HUES64 (cell line): ENCODE data around the gene SLCO2B1. TPM values are rescaled to one million over a fixed set of nuclear protein-coding genes. Genes with fewer than 3 reads are reported as not detected.
"Not testable (repeated sequence)": the region's sequence is repeated elsewhere in the genome, so short reads cannot be mapped to it uniquely, and the experiment has no call there.

Experiments used
- H3K27ac ChIP-seq: 2 replicates; pipeline ENCODE4 v1.7.0; 2013; ENCODE audit warnings: low read depth, low read length, inconsistent platforms
- H3K27me3 ChIP-seq: 2 replicates; pipeline ENCODE4 v1.6.1; 2013; ENCODE audit warnings: mild to moderate bottlenecking, low read length; ENCODE audit not compliant: insufficient read depth
- H3K36me3 ChIP-seq: 2 replicates; pipeline ENCODE4 v1.6.1; 2013; ENCODE audit warnings: mild to moderate bottlenecking, low read length; ENCODE audit not compliant: insufficient read depth
- H3K4me1 ChIP-seq: 2 replicates; pipeline ENCODE4 v1.6.1; 2013; ENCODE audit warnings: mild to moderate bottlenecking, low read length, moderate library complexity; ENCODE audit not compliant: insufficient read depth
- H3K4me3 ChIP-seq: 2 replicates; pipeline ENCODE4 v1.5.1; 2013; ENCODE audit warnings: mild to moderate bottlenecking, low read length, moderate library complexity
- H3K9ac ChIP-seq: 2 replicates; pipeline ENCODE4 v1.6.1; 2013; ENCODE audit warnings: mild to moderate bottlenecking, low read depth, low read length
- H3K9me3 ChIP-seq: 2 replicates; pipeline ENCODE4 v1.6.1; 2013; ENCODE audit warnings: low read depth, low read length; ENCODE audit not compliant: insufficient read depth
- WGBS: fragments of 150-250, 120-280 bp; methylation state at CpG from one replicate; pipeline ENCODE4 v1.1.7; 2013; ENCODE audit warnings: missing lambda C conversion rate; 5-methylcytosine and 5-hydroxymethylcytosine counted together
- polyA plus RNA-seq, 2 experiments: library from polyadenylated mRNA; stranded (reverse); fragments of 50-300 nt; gene quantifications; one replicate each; pipeline ENCODE4 v1.2.3, GENCODE V29; 2013

Gene SLCO2B1, protein sequence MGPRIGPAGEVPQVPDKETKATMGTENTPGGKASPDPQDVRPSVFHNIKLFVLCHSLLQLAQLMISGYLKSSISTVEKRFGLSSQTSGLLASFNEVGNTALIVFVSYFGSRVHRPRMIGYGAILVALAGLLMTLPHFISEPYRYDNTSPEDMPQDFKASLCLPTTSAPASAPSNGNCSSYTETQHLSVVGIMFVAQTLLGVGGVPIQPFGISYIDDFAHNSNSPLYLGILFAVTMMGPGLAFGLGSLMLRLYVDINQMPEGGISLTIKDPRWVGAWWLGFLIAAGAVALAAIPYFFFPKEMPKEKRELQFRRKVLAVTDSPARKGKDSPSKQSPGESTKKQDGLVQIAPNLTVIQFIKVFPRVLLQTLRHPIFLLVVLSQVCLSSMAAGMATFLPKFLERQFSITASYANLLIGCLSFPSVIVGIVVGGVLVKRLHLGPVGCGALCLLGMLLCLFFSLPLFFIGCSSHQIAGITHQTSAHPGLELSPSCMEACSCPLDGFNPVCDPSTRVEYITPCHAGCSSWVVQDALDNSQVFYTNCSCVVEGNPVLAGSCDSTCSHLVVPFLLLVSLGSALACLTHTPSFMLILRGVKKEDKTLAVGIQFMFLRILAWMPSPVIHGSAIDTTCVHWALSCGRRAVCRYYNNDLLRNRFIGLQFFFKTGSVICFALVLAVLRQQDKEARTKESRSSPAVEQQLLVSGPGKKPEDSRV
- polyA plus RNA-seq (2013, experiment 1 of 2) = 0.15 TPM
- polyA plus RNA-seq (2013, experiment 2 of 2) = 0.95 TPM

DNA sequence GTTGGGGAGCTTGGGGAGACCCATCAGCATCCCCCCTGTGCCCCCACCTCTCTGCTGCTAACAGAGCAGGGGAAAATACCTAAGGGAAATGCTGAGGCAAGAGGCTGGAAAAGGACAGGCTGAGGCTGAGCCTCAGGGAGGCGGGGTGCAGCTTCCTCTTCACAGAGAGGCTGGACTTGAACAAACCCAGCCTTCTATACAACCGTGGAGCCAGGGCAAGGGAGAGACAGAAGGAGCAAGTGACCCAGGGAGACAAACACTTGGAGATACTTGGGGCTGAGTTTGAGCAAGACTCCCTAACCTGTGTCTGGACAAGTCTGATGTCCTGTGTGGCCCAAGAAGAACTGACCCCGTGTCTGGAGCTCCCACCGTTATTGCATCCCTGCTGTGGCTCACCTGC is at the start of gene SLCO2B1:
SLCO2B1 (plus strand) TSS at position 229 of the 400 bp plus-strand sequence. CDS start 275 bp downstream, outside the sequence.
- Histone ChIP-seq H3K27me3 (peaks cover 5% of the 10 kb centered on the region; the same call in 1 of the 2 replicates), H3K36me3 (no peaks in the 10 kb centered on the region), H3K27ac (no peak within 1 kb of the TSS), H3K4me1 (no peaks in the 10 kb centered on the region), H3K4me3 (no peak within 1 kb of the TSS), H3K9ac (no peak within 1 kb of the TSS), H3K9me3 (no peaks in the 10 kb centered on the region)
- WGBS = 81% methylated on average over 4 of the region's 4 CpGs

DNA sequence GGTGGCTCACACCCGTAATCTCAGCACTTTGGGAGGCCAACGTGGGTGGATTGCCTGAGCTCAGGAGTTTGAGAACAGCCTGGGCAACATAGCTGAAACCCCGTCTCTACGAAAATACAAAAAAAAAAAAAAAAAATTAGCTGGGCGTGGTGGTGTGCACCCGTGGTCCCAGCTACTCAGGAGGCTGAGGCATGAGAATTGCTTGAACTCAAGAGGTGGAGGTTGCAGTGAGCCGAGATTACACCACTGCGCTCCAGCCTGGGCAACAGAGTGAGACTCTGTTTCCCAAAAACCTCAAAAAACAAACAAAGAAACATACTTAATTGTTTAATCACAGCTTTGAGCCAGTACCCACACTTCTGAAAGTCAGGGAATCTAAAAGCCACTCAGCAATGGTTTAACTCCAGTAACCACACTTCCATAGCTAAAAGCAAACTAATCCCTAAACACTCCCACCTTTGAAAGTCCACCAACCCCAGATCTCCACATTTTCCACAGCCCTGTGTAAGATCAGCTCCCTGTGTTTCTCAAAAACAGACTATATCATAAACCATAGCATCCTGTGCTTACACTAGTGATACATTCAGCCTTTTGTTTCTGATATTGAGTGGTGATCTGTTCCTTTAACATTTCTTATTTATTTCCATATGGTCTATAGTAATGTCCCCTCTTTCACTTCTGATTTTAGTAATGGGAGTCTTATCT is 49.3 kb upstream of the SLCO2B1 start:
- Histone ChIP-seq H3K36me3 (no peaks in the 10 kb centered on the region), H3K27me3 (no peaks in the 10 kb centered on the region), H3K9ac (no peak overlapping the region), H3K9me3 (no peaks in the 10 kb centered on the region), H3K4me1 (peaks cover 3% of the 10 kb centered on the region; the same call in 1 of the 2 replicates), H3K4me3 (no peak overlapping the region), H3K27ac (no peak overlapping the region)
- 94% methylated on average over 8 of the region's 8 CpGs for WGBS

DNA sequence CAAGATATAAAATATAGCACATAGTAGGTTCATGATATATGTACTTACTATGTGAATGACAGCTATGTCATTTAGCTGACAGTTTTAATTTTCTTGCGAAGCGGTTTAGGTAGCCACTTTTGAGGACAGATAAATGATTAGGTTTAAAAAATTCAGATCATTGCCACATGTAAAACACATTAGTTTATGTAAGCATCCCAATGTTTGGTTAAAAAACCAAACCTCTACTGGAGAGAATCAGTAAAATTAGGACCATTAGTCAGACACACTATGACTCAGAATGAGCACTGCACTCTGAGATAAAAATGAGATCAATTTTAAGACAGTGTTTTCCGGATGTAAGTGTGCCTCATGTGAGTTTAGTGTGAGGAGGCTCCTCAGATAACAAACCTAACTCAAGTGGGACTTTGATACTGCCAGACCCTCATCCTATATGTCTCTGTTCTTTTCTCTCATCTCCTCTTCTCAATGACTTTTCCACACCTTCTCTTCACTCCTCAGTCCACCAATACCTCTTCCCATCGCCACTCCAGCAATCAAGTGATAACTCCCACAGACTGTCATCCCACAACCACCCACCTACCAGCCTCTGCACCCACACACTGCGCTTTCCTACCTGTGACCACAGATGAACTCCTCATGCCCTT is 47.4 kb upstream of the SLCO2B1 start:
- Histone ChIP-seq H3K27ac (no peak overlapping the region), H3K9ac (no peak overlapping the region), H3K27me3 (no peaks in the 10 kb centered on the region), H3K4me3 (no peak overlapping the region), H3K4me1 (peaks cover 3% of the 10 kb centered on the region; the same call in 1 of the 2 replicates), H3K9me3 (no peaks in the 10 kb centered on the region), H3K36me3 (no peaks in the 10 kb centered on the region)
- WGBS = 96% methylated on average over 5 of the region's 5 CpGs

DNA sequence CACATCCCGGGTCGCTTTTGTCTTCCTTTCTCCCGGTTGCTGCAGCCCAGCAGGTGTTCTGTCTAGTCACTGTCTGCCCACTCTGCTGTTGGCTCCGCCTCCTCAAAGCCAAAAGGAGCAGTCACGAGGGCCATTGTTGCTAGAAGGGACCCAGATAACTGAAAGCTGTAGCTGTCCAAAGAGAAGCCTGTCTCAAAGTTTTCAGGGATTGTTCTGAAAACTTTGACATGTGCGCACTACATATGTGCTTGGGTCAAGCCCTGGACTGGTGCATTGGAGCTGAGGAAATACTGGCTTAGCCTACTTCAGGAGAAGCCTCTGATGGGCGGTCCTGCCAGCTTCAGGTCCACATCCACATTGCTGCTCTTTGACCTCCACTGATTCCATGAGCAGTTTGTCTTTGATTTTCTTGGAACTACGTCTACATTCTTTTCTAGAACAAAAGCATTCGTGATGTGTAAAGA is 45.4 kb upstream of the SLCO2B1 start:
- Histone ChIP-seq H3K9ac (no peak overlapping the region), H3K27me3 (no peaks in the 10 kb centered on the region), H3K9me3 (no peaks in the 10 kb centered on the region), H3K4me3 (no peak overlapping the region), H3K36me3 (no peaks in the 10 kb centered on the region), H3K4me1 (peaks cover 3% of the 10 kb centered on the region; the same call in 1 of the 2 replicates), H3K27ac (peak overlapping the region; percentile 63; the same call in 1 of the 2 replicates)
- 59% methylated on average over 9 of the region's 9 CpGs for WGBS

DNA sequence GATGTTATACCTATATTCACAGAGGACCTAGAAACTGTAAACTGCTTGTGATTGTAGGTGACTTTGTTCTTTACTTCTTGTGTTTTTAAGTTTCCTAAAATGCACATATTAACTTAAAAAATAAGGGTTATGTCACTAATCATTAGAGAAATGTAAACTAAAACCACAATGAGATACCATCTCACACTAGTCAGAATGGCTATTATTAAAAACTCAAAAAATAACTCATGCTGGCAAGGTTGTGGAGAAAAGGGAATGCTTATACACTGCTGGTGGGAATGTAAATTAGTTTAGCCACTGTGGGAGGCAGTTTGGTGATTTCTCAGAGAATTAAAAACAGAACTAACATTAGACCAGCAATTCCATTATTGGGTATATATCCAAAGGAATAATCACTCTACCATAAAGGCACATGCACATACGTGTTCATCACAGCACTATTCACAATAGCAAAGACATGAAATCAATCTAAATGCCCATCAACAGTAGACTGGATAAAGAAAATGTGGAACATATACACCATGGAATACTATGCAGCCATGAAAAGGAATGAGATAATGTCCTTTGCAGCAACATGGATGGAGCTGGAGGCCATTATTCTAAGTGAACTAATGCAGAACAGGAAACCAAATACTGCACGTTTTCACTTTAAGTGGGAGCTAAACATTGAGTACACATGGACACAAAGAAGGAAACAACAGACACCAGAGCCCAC is 44.8 kb upstream of the SLCO2B1 start:
- 100% methylated on average over 2 of the region's 2 CpGs for WGBS
- not testable (repeated sequence) for H3K4me3 ChIP-seq, H3K36me3 ChIP-seq, H3K9me3 ChIP-seq, H3K27me3 ChIP-seq, H3K9ac ChIP-seq, H3K4me1 ChIP-seq
- 0 out of 2 replicates have a peak overlapping the region, but pooled peaks have one; percentile 63 for H3K27ac ChIP-seq

DNA sequence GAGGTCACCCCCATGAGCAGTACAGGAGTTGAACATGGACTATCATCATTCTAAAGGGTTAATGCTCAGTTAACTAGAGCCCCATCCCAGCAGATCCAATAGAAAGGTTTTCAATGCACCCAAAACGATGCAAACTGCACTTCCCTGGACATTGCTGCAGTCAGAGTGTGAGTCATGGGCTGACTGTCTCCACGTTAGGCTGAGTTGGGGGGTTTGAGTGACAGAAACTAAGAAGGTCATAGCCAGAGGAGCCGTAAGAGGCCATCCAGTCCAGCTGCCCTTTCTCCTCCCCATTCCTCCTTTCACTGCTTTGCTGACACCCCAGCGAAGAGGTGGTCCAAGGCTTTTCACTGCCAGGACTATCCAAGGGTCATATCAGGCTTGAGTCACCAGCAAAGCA is 43.7 kb upstream of the SLCO2B1 start:
- WGBS = 67% methylated on average over 4 of the region's 4 CpGs
- H3K9ac ChIP-seq = no peak overlapping the region

DNA sequence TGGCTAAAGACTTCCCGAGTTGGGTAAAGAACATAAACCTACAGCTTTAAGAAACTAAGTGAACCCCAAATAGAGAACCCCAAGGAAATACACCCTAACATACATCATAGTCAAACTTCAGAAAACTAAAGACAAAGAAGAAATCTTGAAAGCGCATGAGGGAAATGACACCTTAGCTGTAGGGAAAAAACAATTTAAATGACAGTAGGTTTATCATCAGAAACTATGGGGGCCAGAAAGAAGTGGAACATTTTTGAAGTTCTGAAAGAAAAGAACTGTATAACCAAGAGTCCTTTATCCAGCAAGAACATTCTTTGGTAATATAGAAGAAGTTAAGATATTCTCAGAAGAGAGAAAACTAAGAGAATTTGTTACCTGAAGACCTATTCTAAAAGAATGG is 38.7 kb upstream of the SLCO2B1 start:
- Histone ChIP-seq H3K36me3 (no peaks in the 10 kb centered on the region), H3K4me1 (no peaks in the 10 kb centered on the region), H3K9ac (no peak overlapping the region), H3K27ac (no peak overlapping the region), H3K27me3 (no peaks in the 10 kb centered on the region), H3K9me3 (0 out of 2 replicates have a peak, but pooled peaks cover 2% of the 10 kb centered on the region), H3K4me3 (no peak overlapping the region)
- 87% methylated on average over 2 of the region's 2 CpGs for WGBS

More for the DNA sequence above, 43.7 kb upstream of the SLCO2B1 start:
- no peaks in the 10 kb centered on the region for H3K36me3 ChIP-seq
- no peaks in the 10 kb centered on the region for H3K27me3 ChIP-seq
- no peak overlapping the region for H3K4me3 ChIP-seq
- no peaks in the 10 kb centered on the region for H3K9me3 ChIP-seq
- H3K4me1 ChIP-seq = peaks cover 3% of the 10 kb centered on the region; the same call in 1 of the 2 replicates
- no peak overlapping the region for H3K27ac ChIP-seq

DNA sequence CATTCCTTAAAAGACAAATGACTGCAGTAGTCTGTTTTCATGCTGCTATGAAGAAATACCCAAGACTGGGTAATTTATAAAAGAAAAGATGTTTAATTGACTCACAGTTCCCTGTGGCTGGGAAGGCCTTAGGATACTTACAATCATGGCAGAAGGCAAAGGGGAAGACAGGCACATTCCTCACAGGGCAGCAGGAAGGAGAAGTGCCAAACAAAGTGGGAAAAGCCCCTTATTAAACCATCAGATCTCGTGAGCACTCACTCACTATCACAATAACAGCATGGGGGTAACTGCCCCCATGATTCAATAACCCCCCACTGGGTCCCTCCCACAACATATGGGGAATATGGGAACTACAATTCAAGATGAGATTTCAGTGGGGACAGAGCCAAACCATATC is 37.9 kb upstream of the SLCO2B1 start:
- Histone ChIP-seq H3K4me3 (no peak overlapping the region), H3K9ac (no peak overlapping the region), H3K27ac (no peak overlapping the region), H3K4me1 (no peaks in the 10 kb centered on the region), H3K36me3 (no peaks in the 10 kb centered on the region), H3K9me3 (0 out of 2 replicates have a peak, but pooled peaks cover 8% of the 10 kb centered on the region), H3K27me3 (no peaks in the 10 kb centered on the region)
- 64% methylated on average over 1 of the region's 1 CpG for WGBS

DNA sequence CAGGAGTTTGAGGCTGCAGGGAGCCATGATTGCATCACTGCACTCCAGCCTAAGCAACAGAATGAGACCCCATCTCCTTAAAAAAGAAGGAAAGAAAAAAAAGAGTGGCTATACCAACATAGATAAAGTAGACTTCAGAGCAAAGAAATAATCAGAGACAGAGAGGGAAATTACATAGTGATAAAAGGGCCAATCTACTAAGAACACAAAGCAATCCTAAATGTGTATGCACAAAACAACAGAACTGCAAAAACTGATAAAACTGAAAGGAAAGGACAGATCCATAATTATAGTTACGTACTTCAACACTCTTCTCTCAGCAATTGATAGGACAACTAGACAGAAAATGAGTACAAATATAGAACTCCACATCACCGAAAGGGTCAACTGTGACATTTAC is 36.4 kb upstream of the SLCO2B1 start:
- H3K4me3 ChIP-seq = no peak overlapping the region
- H3K9ac ChIP-seq = no peak overlapping the region
- H3K9me3 ChIP-seq = peaks cover 15% of the 10 kb centered on the region; the same call in 1 of the 2 replicates
- WGBS = 97% methylated on average over 2 of the region's 2 CpGs
- no peaks in the 10 kb centered on the region for H3K36me3 ChIP-seq
- H3K27me3 ChIP-seq = no peaks in the 10 kb centered on the region
- no peaks in the 10 kb centered on the region for H3K4me1 ChIP-seq
- H3K27ac ChIP-seq = no peak overlapping the region

DNA sequence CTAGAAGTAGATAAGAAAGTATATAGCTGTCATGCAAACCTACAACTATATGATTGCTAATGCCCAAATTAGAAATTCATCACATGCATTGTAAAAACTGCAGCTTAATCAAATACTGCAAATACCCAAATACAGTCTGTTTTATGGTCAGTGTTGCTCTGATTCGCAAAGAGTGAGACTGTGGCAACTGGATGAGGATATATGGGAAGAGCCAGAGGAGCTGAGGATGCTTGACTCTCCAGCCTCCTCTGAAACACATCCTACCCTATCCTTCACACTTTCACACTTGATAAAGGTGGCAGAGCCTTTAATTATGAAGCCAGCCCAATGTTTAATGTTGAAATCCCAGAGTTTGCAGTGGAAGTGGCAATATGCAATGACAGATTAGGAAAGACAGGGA is 32.3 kb upstream of the SLCO2B1 start:
- Histone ChIP-seq H3K27ac (no peak overlapping the region), H3K4me3 (no peak overlapping the region), H3K36me3 (no peaks in the 10 kb centered on the region), H3K9me3 (peaks cover 15% of the 10 kb centered on the region; the same call in 1 of the 2 replicates), H3K9ac (no peak overlapping the region), H3K4me1 (no peaks in the 10 kb centered on the region), H3K27me3 (no peaks in the 10 kb centered on the region)
- no CpG with 5 or more reads among the region's 1 CpG for WGBS
